ENCODE results near the gene GLIPR2.

The GLIPR2 gene

DNA sequence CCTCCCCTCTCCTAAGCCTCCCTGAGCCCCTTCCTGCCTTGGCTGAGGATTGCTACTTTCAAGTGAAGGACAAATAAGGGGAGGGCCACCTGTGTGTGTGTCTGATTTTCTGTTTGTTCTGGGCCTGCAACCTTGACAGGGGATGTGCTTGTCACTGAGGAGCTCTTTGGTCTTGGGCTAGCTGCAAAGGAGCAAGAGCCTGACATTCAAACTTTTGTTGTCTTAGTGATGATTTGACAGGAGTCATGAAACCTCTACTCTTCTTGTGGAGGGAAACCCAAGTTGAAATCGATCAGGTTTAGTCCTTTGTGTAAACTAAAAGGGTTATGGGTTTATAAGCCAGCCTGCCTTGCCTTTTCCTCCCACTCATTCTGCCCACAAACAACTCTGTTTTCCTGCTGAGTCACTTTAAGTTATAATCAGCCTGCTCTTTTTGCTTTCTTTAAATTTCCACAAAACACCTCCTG, 71.0 kb downstream of the GLIPR2 start:
- no peak for DNase-seq

DNA sequence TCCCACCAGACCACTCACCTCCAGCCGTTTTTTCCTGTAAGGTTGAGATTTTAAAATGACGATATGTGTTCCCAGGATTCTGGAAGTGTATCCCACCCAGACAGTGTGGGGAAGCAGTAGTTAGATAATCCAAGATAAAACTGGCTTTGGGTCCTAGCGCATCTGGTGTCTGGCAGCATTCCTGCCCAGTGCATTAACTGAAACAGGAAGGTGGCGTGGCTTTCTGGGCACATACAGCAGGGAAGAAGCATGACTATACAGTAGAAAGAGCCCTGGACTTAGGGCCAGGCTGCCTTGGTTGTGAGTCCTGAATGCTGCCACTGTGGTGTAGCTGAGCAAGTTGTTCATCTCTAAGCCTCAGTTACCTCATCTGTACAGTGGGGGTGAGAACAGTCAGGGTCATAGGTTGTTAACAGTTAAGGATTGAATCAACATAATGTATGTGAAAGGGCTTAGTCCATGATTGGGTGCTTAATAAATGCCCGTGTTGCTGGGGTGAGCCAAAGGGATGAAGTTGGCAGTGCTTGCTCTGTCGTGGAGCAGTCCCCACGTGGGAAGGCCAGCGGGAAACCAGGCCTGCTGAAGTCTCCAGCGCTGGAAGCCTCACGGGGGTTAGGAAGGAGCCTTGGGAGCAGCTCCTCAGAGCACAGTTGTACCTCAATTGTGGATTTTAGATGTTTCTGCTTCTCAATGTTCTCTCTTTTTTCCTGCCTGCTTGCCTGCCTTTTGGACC, 72.2 kb downstream of the GLIPR2 start:
- DNase-seq: no peak

DNA sequence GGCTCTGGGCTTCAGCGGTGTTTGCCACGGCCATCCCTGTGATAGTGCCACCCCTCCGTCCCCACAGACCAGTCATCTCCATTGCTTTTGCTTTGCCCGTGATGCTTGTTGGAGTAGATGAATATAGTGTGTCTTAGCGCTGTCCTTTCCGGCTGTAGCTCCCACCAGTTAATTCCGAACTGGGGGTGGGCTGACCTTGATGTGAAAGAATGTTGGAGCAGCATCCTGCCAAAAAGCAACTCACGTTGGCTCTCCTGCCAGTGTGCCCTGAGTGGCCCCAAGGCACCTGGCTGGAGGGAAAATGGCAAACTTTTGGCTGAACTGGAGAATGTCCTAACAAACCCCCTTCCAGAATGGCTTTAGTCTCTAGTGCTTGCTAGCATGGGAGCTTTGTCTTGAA, 74.2 kb downstream of the GLIPR2 start:
- DNase-seq: no peak

DNA sequence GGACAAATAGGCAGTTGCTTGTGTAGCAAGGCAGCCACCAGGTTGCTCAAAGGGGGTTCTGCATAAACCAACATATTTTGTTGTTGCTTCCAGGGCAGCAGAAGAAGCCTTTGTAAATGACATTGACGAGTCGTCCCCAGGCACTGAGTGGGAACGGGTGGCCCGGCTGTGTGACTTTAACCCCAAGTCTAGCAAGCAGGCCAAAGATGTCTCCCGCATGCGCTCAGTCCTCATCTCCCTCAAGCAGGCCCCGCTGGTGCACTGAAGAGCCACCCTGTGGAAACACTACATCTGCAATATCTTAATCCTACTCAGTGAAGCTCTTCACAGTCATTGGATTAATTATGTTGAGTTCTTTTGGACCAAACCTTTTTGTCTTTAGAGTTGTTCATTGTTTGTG, 75.0 kb downstream of the GLIPR2 start:
- no peak for DNase-seq

DNA sequence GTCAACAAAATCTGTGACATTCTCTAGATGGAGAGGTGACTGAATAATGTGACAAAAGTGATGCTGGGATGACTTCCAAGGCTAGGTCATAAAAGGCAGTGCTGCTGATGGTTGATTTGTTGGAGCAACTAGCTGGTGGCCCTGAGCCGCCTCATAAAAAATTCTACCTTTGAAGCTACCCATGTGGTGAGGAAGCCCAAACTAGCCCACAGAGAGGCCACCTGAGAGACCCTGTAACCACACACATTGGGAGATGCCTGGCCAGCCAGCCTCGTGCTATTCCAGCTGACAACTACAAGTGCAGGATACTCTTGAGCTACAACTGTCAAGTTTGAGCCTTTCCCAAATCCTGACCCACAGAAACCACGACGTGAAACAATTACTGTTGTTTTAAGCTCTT, 76.9 kb downstream of the GLIPR2 start:
- no peak for DNase-seq

Data from NCI-H774 (cell line).